NCI-H226 (cell line): ENCODE results near the gene EPS8L3.
"Not testable (repeated sequence)": the region's sequence is repeated elsewhere in the genome, so short reads cannot be mapped to it uniquely, and the experiment has no call there.

ENCODE experiments used
- DNase-seq: peaks from one replicate; pipeline ENCODE4 v3.0.0-alpha.2; 2015

Gene EPS8L3

GRCh38 chr1:109763646-109764415 is at the start of gene EPS8L3:
Gene EPS8L3 (minus strand): TSS chr1:109763923. CDS start chr1:109761749, 2,174 bp downstream.
- no peak for DNase-seq

- DNase-seq, result no peak
These were observed 49.1 kb upstream of the EPS8L3 start for GRCh38 chr1:109812691-109813393.

DNA sequence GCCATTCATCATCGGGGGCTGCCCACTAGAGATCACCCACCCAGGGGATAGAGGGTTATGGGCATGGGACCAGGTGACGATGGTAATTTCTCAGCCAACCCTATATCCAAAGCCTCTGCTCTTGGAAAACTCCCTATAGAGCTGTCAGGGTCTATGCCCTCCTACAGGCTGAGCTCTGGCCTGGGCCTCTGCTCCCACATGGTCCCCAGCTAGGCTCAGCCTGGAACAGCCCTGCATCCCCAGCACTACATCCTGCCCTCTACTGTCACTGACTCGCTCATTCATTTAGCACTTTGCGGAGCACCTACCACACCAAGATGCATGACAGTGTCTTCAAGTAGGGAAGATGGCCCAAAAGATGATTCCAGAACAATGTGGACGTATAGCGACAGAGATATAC is 45.0 kb upstream of the EPS8L3 start:
- DNase-seq, result no peak

DNA sequence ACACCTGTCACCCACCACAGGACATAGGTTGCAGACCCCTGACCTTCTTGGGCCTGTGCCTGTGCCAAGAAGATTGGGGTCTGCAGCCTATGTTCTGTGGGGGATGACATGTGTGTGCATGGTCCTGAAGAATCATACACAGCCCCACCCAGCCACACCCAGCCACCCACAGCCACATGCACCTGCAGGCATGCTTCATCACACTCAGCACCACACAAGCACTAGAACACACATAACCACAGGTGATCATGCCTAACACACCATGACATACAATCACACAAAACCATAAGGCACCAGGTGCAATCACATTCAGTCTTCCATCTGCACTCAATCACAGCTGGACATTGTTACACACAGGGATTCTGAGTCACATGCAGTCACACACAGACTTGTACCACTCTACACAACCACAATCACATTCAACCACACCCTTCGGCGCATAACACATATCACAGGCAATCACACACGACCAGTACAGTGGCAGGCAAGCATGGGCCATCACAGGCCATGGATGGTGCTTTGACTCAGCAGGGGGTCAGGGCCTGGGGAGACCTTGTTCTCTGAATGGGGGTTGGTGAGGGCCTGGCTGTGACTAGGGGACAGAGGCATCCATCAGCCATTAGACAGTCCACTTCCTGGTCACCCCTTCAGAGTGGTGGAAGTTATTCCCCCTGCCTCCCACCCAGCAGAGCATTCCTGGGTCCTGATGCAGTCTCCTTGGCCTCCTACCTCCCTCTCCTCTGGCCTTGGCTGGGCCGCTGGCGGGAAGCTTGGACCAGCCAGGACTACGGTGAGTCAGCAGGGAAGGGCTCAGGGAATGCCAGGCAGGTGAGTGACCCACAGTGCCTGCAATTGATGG is 44.3 kb upstream of the EPS8L3 start:
- DNase-seq, result peak; percentile 96

DNA sequence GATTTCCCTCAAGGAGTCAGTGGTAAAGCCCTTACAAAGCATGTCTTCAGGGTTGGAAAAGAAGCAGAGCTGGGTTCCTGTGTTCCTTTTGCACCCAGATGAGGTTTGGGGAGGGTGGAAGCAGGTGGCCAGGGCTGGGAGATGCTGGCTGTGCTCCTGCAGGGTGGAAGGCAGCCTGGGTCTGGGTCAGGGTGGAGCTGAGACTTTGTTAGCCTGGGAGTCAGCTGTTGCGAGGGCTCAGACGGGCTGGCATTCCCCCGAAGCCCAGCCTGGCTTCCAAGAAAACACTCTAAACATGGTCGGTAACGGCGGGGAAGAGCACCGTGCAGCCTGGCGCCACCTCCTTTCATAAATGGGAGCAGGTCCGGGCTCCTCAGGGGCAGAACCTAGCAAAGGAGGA is 43.7 kb upstream of the EPS8L3 start:
- DNase-seq, result no peak

- DNase-seq, result no peak
These were observed 43.1 kb upstream of the EPS8L3 start for GRCh38 chr1:109806733-109807400.

- DNase-seq, result no peak
These were observed 41.9 kb upstream of the EPS8L3 start for GRCh38 chr1:109805486-109806165.

GRCh38 chr1:109804660-109805059 is 40.9 kb upstream of the EPS8L3 start:
- DNase-seq, result no peak

DNA sequence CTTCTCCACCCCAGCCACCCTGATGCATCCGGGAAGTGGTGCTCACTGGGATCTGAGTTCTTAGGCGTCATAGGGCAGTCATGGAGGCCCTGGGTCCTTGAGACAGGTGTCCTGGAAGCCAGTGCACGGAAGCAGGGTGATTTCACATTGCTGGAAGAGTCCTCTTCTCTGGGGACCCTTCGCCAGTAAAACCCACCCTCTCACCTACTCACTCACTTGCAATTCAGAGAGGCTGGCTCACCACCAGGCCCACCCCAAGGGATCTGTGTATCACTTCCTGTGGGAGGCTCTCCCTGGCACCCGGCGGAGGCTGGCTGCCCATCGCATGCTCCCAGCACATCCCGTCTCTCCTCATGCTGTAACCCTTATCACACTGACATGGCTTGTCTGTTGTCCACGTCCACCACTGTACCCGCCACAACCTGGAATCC is 40.2 kb upstream of the EPS8L3 start:
- DNase-seq, result peak; percentile 78

- no peak for DNase-seq
These were observed 39.3 kb upstream of the EPS8L3 start for GRCh38 chr1:109802901-109803561.

DNA sequence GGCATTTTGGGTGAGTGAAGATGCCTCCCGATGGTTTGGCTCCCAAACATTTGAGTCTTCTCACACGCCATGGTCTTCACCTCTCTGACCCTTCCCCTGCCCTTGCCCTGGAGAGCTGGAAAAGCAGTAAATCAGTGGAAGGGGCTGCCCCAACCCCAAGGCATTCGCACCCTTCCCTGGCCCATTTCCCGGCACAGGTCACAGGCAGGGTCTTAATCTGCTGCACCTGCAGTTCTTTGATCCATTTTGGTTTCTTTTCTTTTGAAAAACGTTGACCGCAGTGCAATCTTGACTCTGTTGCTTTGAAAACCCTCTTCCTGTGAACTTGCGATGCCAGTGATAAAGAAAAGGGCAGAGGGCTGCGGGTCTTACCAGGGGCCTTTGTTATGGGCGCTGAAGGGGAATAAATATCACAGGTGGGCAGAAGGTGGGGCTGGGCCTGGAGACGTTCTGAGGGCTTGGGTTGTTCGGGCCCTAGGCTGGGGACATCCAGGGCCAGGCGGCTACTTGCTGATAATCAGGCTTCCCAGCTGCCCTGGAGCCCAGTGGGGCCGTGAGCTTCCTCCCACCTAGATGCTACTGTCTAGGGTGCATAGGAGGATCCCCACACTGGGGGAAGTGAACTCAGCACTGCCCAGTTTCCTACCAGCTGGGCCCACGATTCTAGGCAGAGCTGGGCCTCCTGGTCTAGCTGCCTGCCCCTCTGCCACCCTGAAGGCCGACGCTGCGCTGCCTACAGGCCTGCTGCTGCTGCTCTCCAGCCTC is 38.6 kb upstream of the EPS8L3 start:
- DNase-seq, result no peak

GRCh38 chr1:109801791-109802135 is 38.0 kb upstream of the EPS8L3 start:
- DNase-seq, result no peak

DNA sequence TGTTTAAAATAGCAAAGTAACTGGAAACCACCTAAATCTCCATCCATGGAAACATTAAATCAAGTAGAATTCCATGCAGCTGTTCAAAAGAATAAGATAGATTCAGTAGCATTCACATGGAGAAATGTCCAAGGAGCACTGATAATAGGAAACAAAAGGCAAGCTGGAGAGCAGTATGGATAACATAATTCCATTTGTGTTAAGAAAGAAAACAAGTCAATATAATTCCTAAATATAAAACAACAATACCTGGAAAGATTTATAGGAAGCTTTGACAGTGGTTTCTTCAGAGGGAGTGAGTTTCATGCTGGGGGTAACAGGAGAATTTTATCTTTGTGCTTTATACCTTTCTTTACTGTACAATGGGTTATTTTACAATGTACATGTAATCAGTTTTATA is 36.6 kb upstream of the EPS8L3 start:
- DNase-seq, result no peak

- DNase-seq, result no peak
These were observed 35.7 kb upstream of the EPS8L3 start for GRCh38 chr1:109799445-109799844.

- DNase-seq, result not testable (repeated sequence)
These were observed 33.5 kb upstream of the EPS8L3 start for GRCh38 chr1:109797303-109797595.

DNA sequence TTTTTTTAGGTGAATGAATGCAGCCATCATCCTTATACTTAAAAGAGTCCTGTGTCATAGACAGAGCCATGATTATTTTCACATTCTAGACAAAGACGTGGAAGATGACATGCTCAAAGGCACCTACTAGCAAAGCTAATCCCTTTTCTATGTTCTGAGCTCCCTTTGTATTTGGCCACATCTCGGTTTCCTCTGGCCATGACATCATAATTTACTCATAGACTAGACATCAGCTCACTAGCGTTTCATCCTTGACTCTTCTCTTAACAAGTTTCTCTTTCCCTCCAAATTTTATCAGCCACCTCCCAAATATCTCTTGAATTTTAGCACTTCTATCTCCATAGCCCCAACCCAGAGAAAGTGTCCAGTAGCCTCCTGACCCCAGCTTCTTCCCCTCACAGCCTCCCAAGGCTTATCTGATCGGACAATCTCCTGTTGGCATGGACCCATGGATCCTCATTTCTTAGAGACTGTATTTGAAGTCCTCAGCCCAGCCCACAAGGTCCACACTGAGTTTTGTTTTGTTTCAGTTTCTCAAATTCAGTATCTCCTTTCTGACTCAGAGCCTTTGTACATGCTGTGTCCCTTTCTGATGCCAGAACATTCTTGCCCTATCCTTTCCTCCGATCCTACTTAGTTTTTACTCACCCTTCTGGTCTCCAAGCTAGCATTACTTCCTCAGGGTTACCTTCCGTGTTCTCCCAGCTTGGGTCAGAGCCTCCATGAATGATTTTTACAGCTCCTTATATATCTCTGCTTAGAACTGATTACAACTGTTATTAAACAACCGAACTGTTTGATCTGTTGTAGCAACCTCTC is 33.0 kb upstream of the EPS8L3 start:
- no peak for DNase-seq

GRCh38 chr1:109794319-109795132 is 30.8 kb upstream of the EPS8L3 start:
- DNase-seq, result no peak

GRCh38 chr1:109793486-109794318 is 30.0 kb upstream of the EPS8L3 start:
- DNase-seq, result peak; percentile 74
